OCI-M2 (cell line): ENCODE measurements around the gene ANKRD49.
"Not testable (repeated sequence)": the region's sequence is repeated elsewhere in the genome, so short reads cannot be mapped to it uniquely, and the experiment has no call there.

ENCODE experiments used
- DNase-seq: peaks from one replicate; lab custom pipeline; 2025; ENCODE audit not compliant: unreplicated experiment; lab: John Stamatoyannopoulos, UW

ANKRD49 gene

DNA sequence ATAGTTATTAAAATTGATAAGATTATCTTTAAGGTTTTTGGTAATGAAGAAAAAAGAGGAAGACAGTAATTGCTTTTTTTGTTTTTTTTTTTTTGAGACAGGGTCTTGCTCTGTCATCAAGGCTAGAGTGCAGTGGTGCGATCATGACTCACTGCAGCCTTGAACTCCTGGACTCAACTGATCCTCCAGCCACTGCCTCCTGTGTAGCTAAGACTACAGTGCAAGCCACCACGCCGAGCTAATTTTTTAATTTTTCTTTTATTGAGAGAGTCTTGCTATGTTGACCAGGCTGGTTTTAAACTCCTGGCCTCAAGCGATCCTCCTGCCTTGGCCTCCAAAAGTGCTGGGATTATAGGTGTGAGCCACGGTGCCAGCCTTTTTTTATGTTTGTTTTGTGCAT, 12.7 kb downstream of the ANKRD49 start:
- not testable (repeated sequence) for DNase-seq

DNA sequence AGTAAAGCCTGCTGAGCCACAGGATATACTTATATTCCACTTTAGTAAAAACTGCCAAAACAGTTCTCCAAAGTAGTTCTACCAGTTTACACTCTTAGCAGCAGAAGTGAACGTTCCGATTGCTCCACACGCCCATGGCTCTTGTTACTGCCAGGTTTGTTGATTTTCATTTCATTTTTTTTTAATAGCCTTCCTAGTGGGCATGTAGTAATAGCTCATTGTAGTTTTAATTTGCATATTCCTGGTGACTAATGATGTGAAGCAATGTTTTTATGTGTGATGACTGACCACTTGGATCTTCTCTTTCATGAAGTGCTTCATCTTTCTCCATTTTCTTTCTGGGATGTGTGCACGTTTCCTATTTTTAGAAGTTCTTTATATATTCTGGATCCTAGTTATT, 13.7 kb downstream of the ANKRD49 start:
- DNase-seq, result no peak

DNA sequence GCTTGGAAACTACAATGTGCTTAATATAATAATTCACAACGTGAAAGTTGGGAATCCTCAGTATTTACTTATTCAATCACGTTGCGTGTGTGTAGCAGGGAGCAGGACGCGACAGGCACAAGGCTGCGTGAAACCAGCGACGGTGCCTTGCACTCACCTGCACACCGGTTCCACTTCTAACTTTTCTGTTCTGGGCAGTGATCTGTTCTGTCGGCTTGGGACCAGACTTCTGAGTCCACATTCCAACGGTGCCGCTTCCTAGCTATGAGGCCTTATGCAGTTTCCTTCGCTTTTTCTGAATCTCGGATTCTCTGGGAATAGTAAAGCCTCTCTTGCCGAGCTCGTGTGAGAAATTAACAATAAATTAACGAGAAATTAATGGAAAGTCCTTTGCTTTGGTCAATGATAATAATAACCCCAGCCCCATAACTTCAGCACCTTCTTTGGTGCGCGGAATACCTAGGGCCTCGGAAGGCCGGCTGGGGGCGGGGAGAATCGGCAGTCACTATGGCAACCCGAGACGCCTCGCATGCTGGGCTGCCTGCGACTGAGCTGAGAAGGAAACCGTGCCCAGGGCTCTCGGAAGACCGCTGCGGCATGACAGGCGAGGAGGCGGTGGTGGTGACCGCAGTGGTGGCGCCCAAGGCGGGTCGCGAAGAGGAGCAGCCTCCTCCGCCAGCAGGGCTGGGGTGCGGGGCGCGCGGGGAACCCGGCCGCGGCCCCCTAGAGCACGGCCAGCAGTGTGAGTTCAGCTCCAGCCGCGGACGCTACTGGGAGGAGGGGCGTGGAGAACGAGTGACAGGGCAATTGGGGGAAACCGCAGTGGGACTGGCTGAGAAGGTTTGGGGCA, 18.4 kb downstream of the ANKRD49 start, which contains the start of gene C11orf97:
C11orf97 (plus strand) TSS at position 530 of the 850 bp plus-strand sequence; CDS start at position 598, 68 bp downstream.
- DNase-seq, result no peak

DNA sequence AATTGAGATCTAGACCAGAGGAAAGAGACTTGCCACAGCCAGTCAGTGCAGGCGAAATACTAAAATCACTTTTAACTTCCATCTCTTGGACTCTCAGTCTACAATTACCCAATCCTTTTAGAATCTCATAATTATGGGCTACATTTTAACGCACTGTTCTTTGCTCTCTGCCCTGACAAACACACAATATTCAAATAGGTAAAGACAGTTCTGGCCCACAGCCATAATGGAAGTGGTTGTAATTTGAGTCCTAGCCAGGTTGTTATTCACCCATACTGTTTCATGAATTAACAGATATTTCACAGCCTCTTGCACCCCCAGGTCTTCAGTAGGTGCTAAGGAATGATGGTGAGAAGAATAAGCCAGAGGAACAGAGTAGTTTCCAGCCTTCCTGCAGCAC, 19.3 kb downstream of the ANKRD49 start:
- DNase-seq, result no peak

DNA sequence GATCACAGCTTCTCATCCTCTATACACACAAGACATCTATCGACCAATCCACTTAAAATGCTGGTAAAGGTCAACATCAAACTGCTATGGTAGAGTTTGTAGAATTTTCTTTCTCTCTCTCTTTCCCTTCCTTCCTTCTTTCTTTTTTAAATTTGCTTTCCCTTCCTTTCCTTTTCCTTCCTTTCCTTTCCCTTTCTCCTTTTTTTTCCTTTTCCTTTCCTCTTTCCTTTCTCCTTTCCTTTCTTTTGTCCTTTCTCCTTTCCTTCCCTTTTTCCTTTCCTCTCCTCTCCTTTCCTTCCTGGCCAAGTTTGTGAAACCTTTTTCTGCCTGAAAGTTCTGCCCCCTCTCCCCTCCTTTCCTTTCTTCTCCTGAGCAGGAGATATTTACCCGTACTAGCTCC, 21.6 kb downstream of the ANKRD49 start:
- DNase-seq, result no peak

DNA sequence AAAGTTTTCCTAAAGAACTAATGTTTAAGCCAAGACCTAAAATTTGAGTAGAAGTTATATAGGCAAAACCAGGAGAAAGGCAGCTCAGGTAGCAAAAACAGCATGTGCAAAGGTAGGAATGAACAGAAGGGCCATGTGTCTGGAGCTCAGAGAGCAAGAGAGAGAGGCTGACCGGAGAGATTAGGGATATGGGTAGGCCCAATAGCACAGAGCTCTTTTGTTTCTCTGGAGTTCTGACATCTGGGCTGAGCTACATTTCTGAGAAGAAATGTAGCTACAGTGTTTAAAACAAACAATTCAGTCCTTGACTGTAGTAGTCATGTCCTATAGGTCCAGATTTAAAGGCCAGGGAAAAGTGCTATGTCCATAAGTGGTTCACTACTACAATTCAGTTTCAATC, 22.9 kb downstream of the ANKRD49 start:
- DNase-seq, result no peak

DNA sequence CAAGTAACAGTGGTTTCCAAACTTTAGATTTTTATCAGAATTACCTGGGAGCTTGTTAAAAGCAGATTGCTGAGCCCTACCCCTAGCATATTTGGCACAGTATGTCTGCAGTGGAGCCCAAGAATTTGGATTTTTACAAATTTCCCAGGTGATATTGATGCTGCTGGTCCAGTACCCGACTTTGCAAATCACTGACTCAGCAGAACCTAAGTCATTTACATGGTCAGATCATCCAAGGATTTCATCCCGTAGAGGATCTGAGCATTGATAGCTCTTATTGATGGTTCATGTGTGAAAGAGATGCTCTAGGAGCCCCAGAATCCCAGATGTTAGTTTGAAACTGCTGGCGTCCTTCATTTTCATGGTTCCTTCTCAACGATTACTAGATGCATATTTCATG, 24.5 kb downstream of the ANKRD49 start:
- no peak for DNase-seq

DNA sequence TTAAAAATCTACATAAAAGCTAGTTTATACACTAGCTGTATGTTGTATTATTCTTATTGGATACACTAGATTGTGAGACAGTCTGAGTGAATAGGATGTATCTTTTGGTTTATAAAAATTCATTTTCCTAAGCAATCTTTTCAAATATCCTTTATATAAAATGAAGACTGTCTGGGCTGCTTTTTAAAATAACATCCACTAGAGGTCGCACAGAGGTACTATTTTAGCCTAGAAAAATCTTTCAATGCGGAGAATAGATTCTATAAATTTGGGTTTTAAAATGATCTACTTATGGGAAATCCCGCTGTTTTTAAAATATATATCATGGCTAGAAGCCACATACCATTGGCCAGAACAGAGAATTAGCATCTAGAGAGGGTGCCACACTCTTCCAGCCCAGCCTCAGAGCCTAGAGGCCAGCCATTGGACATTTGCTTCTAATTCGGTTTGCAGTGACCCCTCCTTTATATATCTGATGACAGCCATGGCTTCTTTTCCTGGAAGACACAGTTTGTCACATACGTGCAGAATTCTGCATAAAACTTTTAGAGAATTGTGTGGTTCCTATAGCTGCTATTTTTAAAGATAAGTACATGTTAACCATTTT, 25.8 kb downstream of the ANKRD49 start:
- DNase-seq, result peak; percentile 14

DNA sequence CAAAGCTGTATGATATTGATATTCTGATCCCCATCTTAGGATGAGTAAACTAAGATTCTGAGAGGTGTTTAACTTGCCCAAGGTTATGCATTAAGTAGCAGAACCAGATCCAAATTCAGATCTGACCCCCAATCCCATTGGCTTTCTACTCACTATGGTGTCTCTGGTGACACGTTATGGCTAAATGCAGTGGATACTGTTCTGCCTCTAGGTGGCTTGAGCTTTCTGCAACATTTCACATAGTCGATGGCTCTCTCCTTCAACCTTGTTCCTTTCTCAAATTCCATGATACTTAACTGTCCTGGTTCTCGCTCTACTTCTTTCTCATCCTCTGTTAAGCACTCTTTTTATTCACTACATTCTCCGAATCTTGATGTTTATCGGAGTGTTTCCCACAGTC, 27.9 kb downstream of the ANKRD49 start:
- DNase-seq, result no peak

DNA sequence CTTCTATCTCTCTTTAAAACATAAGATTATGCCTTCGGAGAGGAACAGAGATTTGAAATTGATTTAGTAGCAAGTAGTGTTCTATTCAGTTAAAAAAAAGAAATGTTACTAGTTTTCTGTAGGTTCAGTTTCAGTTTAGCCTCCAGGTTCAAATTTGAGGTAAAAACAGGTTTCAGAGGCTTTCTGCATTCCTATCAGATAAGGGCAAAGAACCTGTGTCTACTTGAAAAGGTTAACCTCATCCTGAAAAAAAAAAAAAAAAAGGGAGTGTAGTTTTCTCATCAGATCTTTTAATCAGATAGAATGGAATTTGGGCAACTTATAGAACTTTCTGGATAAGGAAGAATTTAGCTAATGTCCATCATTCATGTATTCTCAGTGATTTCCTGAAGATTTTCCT, 30.6 kb downstream of the ANKRD49 start:
- DNase-seq, result no peak

DNA sequence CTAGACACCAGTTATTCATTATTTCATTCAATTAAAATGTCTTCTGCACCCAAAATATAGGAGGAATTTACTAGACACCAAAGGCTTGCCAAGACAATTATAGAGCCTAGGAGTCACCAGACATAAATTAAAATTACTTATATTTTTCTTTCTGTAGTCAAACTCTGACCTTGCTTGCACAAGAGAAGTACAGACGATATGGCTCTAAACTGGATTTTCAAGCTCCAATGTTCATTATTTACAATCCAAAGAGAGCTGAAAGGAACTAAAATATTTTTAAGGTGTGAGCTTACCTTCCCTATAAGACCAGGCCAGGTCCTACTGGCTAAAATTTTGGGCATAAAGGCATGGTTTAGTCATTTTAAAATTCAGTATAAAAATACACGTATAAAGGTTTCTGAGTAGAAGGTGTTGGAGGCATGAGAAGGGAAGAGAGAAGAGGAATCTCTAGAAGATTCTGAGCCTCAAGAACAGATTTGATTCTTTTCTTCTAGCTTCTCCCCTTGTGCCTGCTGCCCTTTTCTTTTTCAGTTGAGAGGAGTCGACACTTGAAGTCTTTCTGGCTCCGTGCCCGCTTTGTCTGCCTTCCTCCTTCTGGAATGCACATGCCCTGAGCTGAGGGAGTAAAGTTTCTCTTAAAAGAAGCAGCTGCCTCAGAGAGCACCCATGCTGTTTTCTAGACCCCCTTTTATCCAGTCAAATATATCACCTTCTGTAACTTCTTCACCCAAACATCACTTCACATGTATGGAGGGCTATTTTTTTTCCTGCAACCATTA, 32.0 kb downstream of the ANKRD49 start:
- no peak for DNase-seq

DNA sequence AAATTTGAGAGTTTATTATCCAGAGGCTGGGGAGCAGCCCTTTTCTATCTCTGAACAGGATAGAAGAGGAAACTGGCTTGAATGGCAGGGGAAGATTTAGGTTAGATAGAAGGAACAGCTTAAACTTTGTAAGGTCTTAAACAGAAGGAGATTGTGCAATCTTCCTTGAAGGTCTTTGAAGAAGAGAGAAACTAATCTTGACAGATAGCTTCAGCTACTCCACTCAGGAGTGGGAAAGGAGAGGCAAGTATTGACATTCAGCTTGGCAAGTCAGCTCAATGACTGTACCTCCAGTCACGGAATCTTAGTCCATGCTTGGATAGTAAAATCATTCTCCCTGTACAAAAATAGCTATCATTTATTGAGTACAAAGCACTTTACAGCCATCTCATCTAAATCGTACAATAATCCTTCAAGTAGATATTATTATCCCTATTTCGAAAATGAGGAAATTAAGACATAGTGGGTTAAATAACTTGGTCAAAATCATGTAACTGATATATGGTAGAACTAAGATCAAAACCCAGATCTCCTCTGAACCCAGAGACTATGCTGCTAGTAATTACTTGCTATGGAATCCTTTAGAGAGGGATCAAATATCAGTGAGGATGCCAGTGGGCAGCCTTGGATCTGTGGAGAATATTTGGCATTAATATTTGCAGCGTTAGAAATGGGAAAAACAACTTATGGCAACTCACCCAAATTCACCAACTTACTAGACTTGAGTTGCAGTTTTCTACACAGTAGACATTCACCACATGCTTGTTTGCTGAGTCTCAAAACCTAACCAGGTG, 33.1 kb downstream of the ANKRD49 start:
- no peak for DNase-seq

DNA sequence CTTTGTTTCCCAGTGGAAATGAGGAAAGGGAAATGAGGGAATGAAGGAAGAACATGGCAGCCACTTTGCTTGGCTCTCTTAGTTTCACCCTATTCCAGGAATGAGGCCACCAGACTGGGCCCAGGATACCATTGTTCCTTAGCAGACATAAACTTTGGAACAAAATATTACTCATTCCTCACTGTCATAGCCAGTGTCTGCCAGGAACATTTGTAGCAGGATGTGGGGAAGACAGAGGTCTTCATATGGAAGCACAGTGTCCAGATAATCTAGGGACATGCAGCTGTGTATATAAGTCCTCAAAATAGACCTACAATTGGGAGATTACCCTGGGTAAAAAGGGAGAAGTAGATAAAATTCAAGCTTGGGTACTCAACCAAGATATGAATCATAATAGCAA, 34.8 kb downstream of the ANKRD49 start:
- no peak for DNase-seq

DNA sequence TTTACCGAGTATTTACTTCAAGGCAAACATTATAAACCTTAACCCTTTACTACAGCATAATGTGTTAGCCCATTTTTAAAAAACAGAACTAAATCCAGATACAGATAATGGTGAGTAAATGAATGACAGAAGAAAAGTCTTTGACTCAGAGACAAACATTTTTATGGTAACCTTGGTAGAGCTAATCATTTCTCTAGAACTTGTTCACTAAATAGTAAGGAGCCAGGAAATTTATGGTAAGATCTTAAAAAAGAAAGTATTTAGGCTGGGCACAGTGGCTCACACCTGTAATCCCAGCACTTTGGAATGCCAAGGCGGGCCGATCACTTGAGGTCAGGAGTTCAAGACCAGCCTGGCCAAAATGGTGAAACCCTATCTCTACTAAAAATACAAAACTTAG, 38.4 kb downstream of the ANKRD49 start:
- no peak for DNase-seq

DNA sequence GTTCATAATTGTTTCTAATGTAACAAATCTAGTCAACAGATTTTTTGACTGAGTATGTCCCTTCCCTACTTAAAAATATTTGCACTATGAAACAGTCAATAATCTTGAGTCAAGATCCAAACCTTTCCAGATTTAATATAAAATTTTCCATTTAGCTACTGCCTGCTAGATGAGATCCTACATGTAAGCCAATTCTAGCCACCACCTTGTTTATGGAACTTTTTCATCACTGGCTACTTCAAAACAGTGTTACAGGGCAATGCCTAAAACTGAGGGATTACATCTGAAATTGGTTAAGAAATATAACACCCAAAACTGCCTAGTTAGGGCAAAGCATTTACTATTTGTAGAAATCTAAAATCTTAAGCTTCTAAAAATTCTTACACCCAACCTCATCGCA, 39.4 kb downstream of the ANKRD49 start:
- no peak for DNase-seq

DNA sequence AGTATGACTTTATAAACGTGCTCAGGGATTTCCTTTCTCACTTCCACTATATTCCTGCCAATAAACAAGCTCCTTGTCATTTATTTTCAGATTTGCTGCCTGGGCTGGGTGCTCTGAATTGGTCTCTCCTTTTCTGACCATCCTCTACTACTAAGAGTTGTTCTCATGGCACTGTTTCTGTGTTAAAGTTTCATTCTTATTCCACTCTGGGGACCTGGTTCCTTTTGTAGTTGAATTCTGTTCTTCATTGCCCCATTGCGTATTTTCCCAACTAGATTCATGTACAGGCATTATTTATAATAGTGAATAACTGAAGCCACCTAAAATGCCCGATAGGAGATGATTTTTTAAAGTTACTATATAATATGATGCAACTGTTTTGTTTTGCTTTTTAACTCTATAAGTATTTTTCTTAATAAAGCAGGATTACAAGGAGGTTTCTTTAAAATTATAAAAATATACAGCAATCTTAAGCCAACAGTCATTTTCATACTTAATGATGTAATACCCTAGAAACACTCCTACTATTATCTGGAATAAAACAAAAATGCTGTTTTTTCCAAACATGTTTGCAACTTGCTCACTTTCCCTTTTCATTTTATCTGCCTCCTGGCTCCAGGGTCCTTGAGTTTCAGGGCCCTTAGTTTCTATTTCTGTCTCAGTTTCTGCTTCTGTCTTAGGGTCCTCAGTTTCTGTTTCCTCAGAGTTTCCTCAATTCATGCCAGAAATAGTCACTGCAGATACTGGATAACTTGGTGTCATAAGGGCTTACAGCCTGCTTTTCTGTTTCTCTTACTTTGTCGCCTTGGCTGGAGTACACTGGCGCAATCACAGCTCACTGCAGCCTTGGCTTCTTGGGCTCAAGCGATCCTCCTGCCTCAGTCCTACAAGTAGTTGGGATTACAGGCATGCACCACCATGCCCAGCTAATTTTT, 40.2 kb downstream of the ANKRD49 start:
- DNase-seq, result no peak

DNA sequence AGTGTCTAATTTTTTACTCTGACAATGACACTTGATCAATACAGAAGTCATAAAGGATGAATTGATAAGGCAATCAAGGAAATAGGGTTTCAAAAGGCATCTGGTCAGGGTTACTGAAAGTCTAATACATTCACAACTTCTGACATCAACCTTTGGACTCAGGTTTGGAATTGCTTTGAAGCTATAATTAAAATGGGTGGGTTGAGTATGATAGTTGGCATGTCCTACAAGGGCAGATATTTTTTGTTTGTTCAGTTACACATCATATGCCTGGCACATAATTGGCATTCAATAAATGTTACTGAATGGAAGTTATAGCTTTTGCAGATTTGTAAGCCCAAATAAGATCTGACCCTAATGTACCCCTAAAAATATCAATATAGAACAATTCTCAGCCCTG, 42.6 kb downstream of the ANKRD49 start:
- DNase-seq, result no peak

DNA sequence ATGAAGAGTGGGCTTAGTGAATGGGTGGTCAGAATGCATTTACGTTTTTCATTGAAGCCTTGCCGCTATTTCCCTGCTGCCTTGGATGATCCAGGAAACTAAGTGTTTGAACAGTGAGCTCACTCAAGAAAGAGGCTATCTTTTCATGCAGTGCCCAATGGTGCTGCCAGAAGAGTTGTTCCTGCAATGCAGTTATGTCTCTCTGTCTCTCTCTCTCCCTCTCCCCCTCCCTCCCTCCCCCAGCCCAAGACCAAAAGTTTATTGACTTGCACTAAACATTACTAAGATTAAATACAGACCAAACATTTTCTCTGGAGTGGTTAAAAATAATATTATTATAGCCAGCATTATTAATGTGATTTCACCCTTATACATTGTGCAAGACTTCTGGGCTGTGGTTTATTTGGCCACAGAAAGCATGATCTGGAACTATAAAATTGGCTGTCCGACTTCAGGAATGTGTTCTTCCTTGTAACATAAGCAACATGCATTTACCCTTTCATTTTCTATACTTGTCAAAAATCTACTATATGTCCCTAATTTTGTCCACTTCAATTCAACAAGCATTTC, 43.3 kb downstream of the ANKRD49 start:
- no peak for DNase-seq

DNA sequence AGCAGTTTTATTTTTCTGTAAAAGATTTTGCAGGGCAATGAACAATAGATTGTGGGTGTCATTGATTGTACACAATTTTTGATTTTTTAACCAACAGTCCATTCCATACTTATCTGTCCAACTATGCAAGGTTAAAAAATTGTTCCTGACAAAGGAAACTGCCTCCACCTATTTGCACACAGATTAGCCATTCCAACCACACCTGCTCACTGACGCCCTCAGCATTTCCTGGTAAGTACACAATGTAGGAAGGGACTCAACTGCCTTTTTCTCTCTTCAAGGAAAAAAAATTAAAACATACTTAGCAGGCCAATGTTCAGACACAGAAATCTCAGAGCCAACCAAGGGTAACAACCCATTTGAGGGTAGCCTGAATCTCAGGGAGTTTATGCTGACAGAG, 45.6 kb downstream of the ANKRD49 start:
- DNase-seq, result no peak
